Upper lobe of left lung (tissue), 4 donors: ENCODE results near the gene CTLA4.

Experiments used
- CTCF ChIP-seq, 6 experiments: fragments of 450-650 bp in 4 of 6; fragments of 200-600 bp in 2 of 6; sonication (generic) in 2 of 6; IDR thresholded peaks; one replicate each; pipeline ENCODE4 v1.5.1; 2016 to 2019; ENCODE audit warnings: antibody characterized with exemption in 6 of 6
- EP300 ChIP-seq, 4 donors: sonication (generic); formaldehyde crosslinking; IDR thresholded peaks; one replicate each; pipeline ENCODE4 v1.5.1; 2017; ENCODE audit warnings: antibody characterized with exemption in 4 of 4, control low read depth in 2 of 4
- POLR2A ChIP-seq, 4 donors: fragments of 450-650 bp; IDR thresholded peaks; one replicate each; pipeline ENCODE4 v1.5.1; 2016 to 2017; ENCODE audit warnings: antibody characterized with exemption in 4 of 4, mild to moderate bottlenecking in 2 of 4
- POLR2AphosphoS5 ChIP-seq, 2 donors: sonication (generic); formaldehyde crosslinking; IDR thresholded peaks; one replicate each; pipeline ENCODE4 v1.5.1; 2017; ENCODE audit warnings: antibody characterized with exemption in 2 of 2

DNA sequence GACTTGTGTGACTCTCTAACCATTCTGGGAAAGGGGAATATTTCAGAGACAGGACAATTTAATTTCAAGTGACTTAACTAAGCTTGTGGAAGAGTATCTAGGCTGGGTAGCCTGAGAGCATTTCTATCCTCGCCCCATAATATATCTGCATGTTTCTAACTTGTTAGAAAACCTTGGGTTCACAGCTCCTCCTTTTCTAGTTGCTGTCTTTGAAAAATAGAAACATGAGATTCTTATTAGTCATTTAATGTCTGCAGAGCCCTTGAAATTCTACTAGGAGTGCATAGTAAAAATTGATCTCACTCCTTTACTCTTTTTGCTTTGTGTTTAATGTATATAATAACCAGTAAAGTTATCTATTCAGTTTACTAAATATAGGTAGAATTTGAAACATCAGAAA lies 22.4 kb downstream of the CTLA4 start:
- TF ChIP-seq POLR2A (IDR thresholded peaks at IDR 0.05) (no peak), CTCF (IDR thresholded peaks at IDR 0.05) (no peak), POLR2AphosphoS5 (IDR thresholded peaks at IDR 0.05) (no peak), EP300 (IDR thresholded peaks at IDR 0.05) (no peak)
